Measurements from ENCODE around the gene NOX5.

The NOX5 gene

GRCh38 chr15:69017978-69018377 lies 3.5 kb downstream of the NOX5 start:
- no peak overlapping the region for H3K4me2 ChIP-seq
- no peak overlapping the region for H3K27ac ChIP-seq
- no peaks in the 10 kb centered on the region for H3K36me3 ChIP-seq
- TF ChIP-seq Cebpa-rat (IDR thresholded peaks at IDR 0.05): no peak
- H3K9ac ChIP-seq: no peak overlapping the region
- no peak overlapping the region for H3K4me3 ChIP-seq
- no peaks in the 10 kb centered on the region for H3K27me3 ChIP-seq
- no peaks in the 10 kb centered on the region for H3K9me3 ChIP-seq
- H3K4me1 ChIP-seq: no peaks in the 10 kb centered on the region
- no peaks in the 10 kb centered on the region for H4K20me1 ChIP-seq

- Histone ChIP-seq H3K9ac (no peak overlapping the region), H4K20me1 (no peaks in the 10 kb centered on the region), H3K9me3 (no peaks in the 10 kb centered on the region), H3K4me2 (no peak overlapping the region), H3K4me3 (no peak overlapping the region), H3K4me1 (peaks cover 4% of the 10 kb centered on the region), H3K27me3 (no peaks in the 10 kb centered on the region), H3K36me3 (no peaks in the 10 kb centered on the region), H3K27ac (no peak overlapping the region)
- TF ChIP-seq Cebpa-rat (IDR thresholded peaks at IDR 0.05): no peak
Measured at GRCh38 chr15:69018951-69019350, 4.5 kb downstream of the NOX5 start.

- Histone ChIP-seq H3K36me3 (no peaks in the 10 kb centered on the region), H3K27me3 (no peaks in the 10 kb centered on the region), H4K20me1 (no peaks in the 10 kb centered on the region), H3K27ac (no peak overlapping the region), H3K4me3 (no peak overlapping the region), H3K9me3 (no peaks in the 10 kb centered on the region), H3K9ac (no peak overlapping the region), H3K4me1 (peaks cover 18% of the 10 kb centered on the region), H3K4me2 (no peak overlapping the region)
- TF ChIP-seq Cebpa-rat (IDR thresholded peaks at IDR 0.05): no peak
Measured at GRCh38 chr15:69021895-69022294, 7.4 kb downstream of the NOX5 start.

GRCh38 chr15:69025320-69025719 lies 10.8 kb downstream of the NOX5 start:
- no peak overlapping the region for H3K9ac ChIP-seq
- H3K27me3 ChIP-seq: no peaks in the 10 kb centered on the region
- H3K9me3 ChIP-seq: no peaks in the 10 kb centered on the region
- no peak overlapping the region for H3K4me3 ChIP-seq
- no peaks in the 10 kb centered on the region for H4K20me1 ChIP-seq
- no peak overlapping the region for H3K27ac ChIP-seq
- no peaks in the 10 kb centered on the region for H3K36me3 ChIP-seq
- TF ChIP-seq Cebpa-rat (IDR thresholded peaks at IDR 0.05): no peak
- no peak overlapping the region for H3K4me2 ChIP-seq
- H3K4me1 ChIP-seq: peaks cover 18% of the 10 kb centered on the region

GRCh38 chr15:69026355-69026754 lies 11.9 kb downstream of the NOX5 start:
- Histone ChIP-seq H3K4me2 (no peak overlapping the region), H3K36me3 (no peaks in the 10 kb centered on the region), H4K20me1 (no peaks in the 10 kb centered on the region), H3K4me3 (no peak overlapping the region), H3K9me3 (no peaks in the 10 kb centered on the region), H3K9ac (no peak overlapping the region), H3K27me3 (no peaks in the 10 kb centered on the region), H3K4me1 (peaks cover 18% of the 10 kb centered on the region), H3K27ac (no peak overlapping the region)
- no peak for TF ChIP-seq Cebpa-rat (IDR thresholded peaks at IDR 0.05)

- Histone ChIP-seq H3K4me3 (no peak overlapping the region), H3K36me3 (no peaks in the 10 kb centered on the region), H3K4me2 (no peak overlapping the region), H3K4me1 (peaks cover 18% of the 10 kb centered on the region), H4K20me1 (no peaks in the 10 kb centered on the region), H3K27me3 (no peaks in the 10 kb centered on the region), H3K27ac (no peak overlapping the region), H3K9ac (no peak overlapping the region), H3K9me3 (no peaks in the 10 kb centered on the region)
- no peak for TF ChIP-seq Cebpa-rat (IDR thresholded peaks at IDR 0.05)
Measured at GRCh38 chr15:69027976-69028518, 13.6 kb downstream of the NOX5 start.

- no peaks in the 10 kb centered on the region for H3K36me3 ChIP-seq
- no peaks in the 10 kb centered on the region for H3K9me3 ChIP-seq
- H3K27me3 ChIP-seq: no peaks in the 10 kb centered on the region
- no peak overlapping the region for H3K27ac ChIP-seq
- TF ChIP-seq Cebpa-rat (IDR thresholded peaks at IDR 0.05): no peak
- no peak overlapping the region for H3K4me2 ChIP-seq
- peaks cover 6% of the 10 kb centered on the region; the same call in 1 of the 2 replicates for H3K4me1 ChIP-seq
- no peak overlapping the region for H3K4me3 ChIP-seq
- no peaks in the 10 kb centered on the region for H4K20me1 ChIP-seq
- no peak overlapping the region for H3K9ac ChIP-seq
Measured at GRCh38 chr15:69031013-69032001, 16.8 kb downstream of the NOX5 start.

GRCh38 chr15:69032031-69032430 lies 17.5 kb downstream of the NOX5 start:
- Histone ChIP-seq H3K9me3 (no peaks in the 10 kb centered on the region), H3K9ac (no peak overlapping the region), H3K4me2 (no peak overlapping the region), H3K4me1 (peaks cover 6% of the 10 kb centered on the region; the same call in 1 of the 2 replicates), H3K4me3 (no peak overlapping the region), H3K27ac (no peak overlapping the region), H3K36me3 (no peaks in the 10 kb centered on the region), H3K27me3 (no peaks in the 10 kb centered on the region), H4K20me1 (no peaks in the 10 kb centered on the region)
- no peak for TF ChIP-seq Cebpa-rat (IDR thresholded peaks at IDR 0.05)

GRCh38 chr15:69032703-69033373 lies 18.3 kb downstream of the NOX5 start:
- Histone ChIP-seq H4K20me1 (no peaks in the 10 kb centered on the region), H3K9me3 (no peaks in the 10 kb centered on the region), H3K4me1 (peaks cover 6% of the 10 kb centered on the region; the same call in 1 of the 2 replicates), H3K27me3 (no peaks in the 10 kb centered on the region), H3K27ac (no peak overlapping the region), H3K4me2 (no peak overlapping the region), H3K36me3 (no peaks in the 10 kb centered on the region), H3K9ac (no peak overlapping the region), H3K4me3 (no peak overlapping the region)
- no peak for TF ChIP-seq Cebpa-rat (IDR thresholded peaks at IDR 0.05)

GRCh38 chr15:69034352-69034751 lies 19.9 kb downstream of the NOX5 start:
- Histone ChIP-seq H3K27ac (no peak overlapping the region), H3K4me3 (no peak overlapping the region), H3K27me3 (no peaks in the 10 kb centered on the region), H3K9ac (no peak overlapping the region), H4K20me1 (no peaks in the 10 kb centered on the region), H3K36me3 (no peaks in the 10 kb centered on the region), H3K9me3 (no peaks in the 10 kb centered on the region), H3K4me2 (no peak overlapping the region), H3K4me1 (peaks cover 6% of the 10 kb centered on the region; the same call in 1 of the 2 replicates)
- TF ChIP-seq Cebpa-rat (IDR thresholded peaks at IDR 0.05): no peak
